Muscle layer of colon (tissue), 2 donors: ENCODE results near the gene KIAA0930.
A peak's percentile ranks its signal among the peaks of the same experiment; 100 is the strongest.
"Not testable (repeated sequence)": the region's sequence is repeated elsewhere in the genome, so short reads cannot be mapped to it uniquely, and the experiment has no call there.

Experiments used
- H3K27ac ChIP-seq: one replicate; pipeline ENCODE4 v1.7.0; 2013; ENCODE audit warnings: low read depth, mild to moderate bottlenecking, low read length, moderate library complexity
- H3K27me3 ChIP-seq, 2 donors: one replicate each; pipeline ENCODE4 v1.7.0; 2013; ENCODE audit warnings: low read length in 2 of 2, mild to moderate bottlenecking in 2 of 2; ENCODE audit not compliant: insufficient read depth in 2 of 2, control insufficient read depth in 1 of 2
- H3K36me3 ChIP-seq: one replicate; pipeline ENCODE4 v1.7.0; 2013; ENCODE audit warnings: mild to moderate bottlenecking, low read length; ENCODE audit not compliant: insufficient read depth
- H3K4me1 ChIP-seq: one replicate; pipeline ENCODE4 v1.7.0; 2013; ENCODE audit warnings: mild to moderate bottlenecking, low read length; ENCODE audit not compliant: insufficient read depth
- H3K4me3 ChIP-seq, 2 donors: one replicate each; pipeline ENCODE4 v1.7.0; 2013; ENCODE audit warnings: low read length in 2 of 2, low read depth in 1 of 2, mild to moderate bottlenecking in 1 of 2, moderate library complexity in 1 of 2
- H3K9ac ChIP-seq: one replicate; pipeline ENCODE4 v1.7.0; 2013; ENCODE audit warnings: low read length
- H3K9me3 ChIP-seq: one replicate; pipeline ENCODE4 v1.7.0; 2013; ENCODE audit warnings: mild to moderate bottlenecking, low read length
- donor health status: abdominal sarcoma.
- donor health status: Adenocarcinoma of cecum.

Gene KIAA0930

DNA sequence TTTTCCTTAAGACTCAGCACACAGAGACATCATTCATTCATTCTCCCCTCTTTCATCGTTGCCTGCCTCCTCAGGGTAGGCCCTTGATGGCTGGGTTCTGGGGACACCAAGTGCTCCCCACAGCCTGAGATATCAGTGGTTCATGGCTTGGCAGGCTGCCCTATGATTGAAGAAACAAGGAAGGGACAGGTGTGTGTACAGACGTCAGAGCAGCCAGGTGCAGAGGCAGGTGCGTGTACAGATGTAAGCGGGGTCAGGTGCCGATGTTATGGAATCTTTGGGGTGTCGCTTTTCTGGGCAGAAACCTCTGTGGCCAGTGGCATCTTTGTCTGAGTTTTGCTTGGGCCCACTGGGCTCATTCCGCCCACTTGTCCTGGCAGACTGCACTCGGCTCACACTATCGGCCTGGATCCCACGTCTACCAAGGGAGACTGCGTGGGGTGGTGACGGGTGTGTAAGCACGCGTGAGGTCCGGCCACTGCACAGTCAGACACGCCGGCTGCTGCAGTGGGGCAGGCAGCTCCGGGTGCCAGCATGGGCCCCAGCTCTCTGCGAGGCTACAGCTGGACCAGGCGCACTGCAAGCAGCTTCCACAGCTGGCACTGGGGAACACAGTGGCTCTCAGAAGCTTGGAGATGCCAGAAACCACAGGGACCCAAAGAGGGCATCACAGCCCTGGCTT is 20.9 kb upstream of the KIAA0930 start:
- Histone ChIP-seq H3K27ac (no peak overlapping the region), H3K36me3 (no peaks in the 10 kb centered on the region)

DNA sequence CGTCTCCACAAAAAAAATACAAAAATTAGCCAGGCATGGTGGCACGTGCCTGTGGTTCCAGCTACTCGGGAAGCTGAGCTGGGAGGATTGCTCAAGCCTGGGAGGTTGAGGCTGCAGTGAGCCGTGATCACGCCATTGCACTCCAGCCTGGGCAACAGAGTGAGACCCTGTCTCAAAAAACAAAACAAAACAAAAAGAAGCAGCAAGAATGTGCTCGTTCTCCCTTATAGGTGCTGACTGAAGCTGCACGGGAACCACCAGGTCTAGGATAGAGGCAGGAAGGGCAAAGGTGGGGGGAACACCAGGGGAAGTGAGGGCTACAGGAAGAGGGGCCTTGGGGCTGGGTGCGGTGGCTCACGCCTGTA is 19.7 kb upstream of the KIAA0930 start:
- H3K9me3 ChIP-seq, H3K4me1 ChIP-seq, H3K27me3 ChIP-seq, H3K9ac ChIP-seq, H3K27ac ChIP-seq, H3K4me3 ChIP-seq, H3K36me3 ChIP-seq: not testable (repeated sequence)

More for the DNA sequence above, 20.9 kb upstream of the KIAA0930 start:
- Histone ChIP-seq H3K4me1 (peaks cover 6% of the 10 kb centered on the region), H3K9me3 (no peaks in the 10 kb centered on the region), H3K9ac (no peak overlapping the region), H3K27me3 (no peaks in the 10 kb centered on the region), H3K4me3 (no peak overlapping the region)

DNA sequence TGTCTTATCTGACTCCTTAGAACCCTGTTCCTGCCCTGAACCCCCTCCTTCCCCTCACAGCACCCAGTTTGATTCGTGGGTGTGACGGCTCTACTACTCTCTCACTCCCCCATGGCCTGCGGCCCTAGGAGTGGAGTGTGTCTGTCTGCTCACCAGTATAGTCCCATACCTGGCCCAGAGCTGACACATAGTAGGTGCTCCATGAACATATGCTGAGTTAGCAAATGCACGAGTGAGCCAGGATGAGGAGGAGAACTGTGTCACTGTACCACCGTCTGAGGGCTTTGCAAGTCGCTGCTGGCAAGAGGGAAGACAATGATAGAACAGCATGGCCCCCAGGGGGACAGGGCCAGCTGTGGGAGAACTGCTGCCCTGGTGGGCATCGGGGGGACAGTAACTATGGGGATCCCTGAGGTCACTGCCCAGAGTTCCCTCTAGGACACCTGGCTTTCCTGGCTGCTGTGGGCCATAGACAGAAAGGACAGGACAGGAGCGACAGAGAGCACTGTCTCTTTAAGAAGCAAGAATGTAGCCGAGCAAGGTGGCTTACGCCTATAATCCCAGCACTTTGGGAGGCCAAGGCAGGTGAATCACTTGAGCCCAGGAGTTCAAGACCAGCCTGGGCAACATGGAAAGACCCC is 19.2 kb upstream of the KIAA0930 start:
- Histone ChIP-seq H3K4me3 (no peak overlapping the region), H3K27ac (no peak overlapping the region), H3K9me3 (no peaks in the 10 kb centered on the region), H3K27me3 (no peaks in the 10 kb centered on the region), H3K36me3 (no peaks in the 10 kb centered on the region), H3K4me1 (peaks cover 6% of the 10 kb centered on the region), H3K9ac (no peak overlapping the region)

DNA sequence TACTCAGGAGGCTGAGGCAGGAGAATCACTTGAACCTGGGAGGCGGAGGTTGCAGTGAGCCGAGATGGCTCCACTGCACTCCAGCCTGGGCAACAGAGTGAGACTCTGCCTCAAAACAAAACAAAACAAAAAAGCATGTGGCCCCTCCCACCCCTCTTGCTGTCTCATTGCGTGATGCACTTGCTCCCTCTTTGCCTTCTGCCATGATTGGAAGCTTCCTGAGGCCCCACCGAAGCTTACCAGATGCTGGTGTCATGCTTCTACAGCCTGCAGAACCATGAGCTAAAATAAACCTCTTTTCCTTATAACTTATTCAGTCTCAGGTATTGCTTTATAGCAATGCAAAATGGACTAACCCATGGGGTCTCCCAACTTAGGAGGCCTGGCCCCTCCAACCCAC is 17.2 kb upstream of the KIAA0930 start:
- not testable (repeated sequence) for H3K9ac ChIP-seq, H3K4me3 ChIP-seq, H3K27me3 ChIP-seq, H3K9me3 ChIP-seq, H3K36me3 ChIP-seq, H3K27ac ChIP-seq, H3K4me1 ChIP-seq

DNA sequence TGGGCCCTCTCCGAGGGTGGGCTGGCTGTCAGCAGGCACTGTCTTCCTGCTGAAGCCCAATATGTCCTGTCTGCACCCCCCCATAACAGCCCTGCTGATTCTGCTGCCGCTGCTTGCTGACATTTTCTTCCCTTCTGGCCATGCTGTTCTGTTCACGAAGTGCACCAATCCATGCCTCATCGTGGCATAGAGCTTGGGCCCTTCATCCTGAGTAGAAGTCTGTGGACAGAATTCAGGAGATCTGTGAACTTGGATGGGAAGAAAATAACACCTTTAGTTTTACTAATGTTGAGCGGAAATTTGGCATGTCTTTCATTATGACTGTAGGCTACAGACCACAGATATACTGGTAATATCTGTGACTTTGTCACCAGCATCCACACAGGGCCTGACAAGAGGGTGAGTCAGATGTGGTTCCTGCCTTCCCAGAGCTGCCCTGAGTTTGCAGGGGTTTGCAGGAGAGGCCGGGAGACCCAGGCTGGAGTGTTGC is 14.1 kb upstream of the KIAA0930 start:
- Histone ChIP-seq H3K4me3 (no peak overlapping the region), H3K4me1 (no peaks in the 10 kb centered on the region), H3K9ac (no peak overlapping the region)

DNA sequence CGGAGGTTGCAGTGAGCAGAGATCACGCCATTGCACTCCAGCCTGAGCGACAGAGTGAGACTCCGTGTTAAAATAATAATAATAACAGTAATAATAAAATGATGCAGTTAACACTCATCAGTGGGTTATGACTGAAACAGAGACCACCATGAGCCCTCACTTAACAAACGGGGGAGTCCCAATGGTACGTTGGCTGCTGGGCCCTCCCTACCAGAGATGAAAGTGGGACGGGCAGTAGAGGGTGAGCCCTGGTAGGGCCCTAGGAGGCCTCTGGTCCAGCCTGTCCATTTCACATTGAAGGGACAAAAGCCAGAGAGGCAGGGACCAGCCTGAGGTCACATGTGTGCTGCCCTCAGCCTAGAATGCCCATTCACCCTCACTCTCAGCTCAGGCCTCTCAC is 13.7 kb upstream of the KIAA0930 start:
- no peak overlapping the region for H3K27ac ChIP-seq
- H3K4me3 ChIP-seq: no peak overlapping the region
- no peaks in the 10 kb centered on the region for H3K27me3 ChIP-seq
- no peaks in the 10 kb centered on the region for H3K4me1 ChIP-seq
- no peaks in the 10 kb centered on the region for H3K36me3 ChIP-seq
- no peaks in the 10 kb centered on the region for H3K9me3 ChIP-seq
- no peak overlapping the region for H3K9ac ChIP-seq

More for the DNA sequence above, 14.1 kb upstream of the KIAA0930 start:
- Histone ChIP-seq H3K27ac (no peak overlapping the region), H3K27me3 (no peaks in the 10 kb centered on the region), H3K36me3 (no peaks in the 10 kb centered on the region), H3K9me3 (no peaks in the 10 kb centered on the region)

DNA sequence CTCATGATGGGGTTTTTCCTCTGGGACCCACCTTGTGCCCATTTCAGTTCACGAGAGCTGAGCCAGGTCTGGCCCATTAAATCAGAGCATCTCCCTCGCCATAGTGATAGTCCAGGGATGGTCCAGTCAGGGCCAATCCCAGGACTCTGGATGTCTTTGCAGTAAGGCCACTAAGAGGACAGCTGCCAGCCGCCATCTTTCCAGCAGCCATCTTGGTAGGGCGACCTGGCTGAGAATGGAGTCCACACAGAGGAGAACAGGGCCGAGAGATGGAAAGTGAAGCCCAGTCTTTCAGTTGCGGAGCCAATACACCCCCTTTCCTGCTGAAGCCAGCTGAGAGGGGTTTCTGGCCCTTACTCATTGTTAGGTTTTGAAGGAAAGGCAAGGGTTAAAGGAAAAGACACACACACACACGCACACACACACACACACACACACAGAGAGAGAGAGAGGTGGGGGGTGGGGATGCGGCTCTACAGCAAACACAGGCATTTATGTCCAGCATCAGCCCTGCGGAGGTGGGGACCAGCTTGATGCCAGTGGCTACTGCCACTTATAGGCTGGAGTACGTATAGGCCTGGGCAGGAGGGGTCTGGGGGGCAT is 12.4 kb upstream of the KIAA0930 start:
- H3K4me1 ChIP-seq: no peaks in the 10 kb centered on the region
- H3K4me3 ChIP-seq: no peak overlapping the region
- no peak overlapping the region for H3K9ac ChIP-seq
- H3K27me3 ChIP-seq: no peaks in the 10 kb centered on the region
- no peak overlapping the region for H3K27ac ChIP-seq
- H3K9me3 ChIP-seq: no peaks in the 10 kb centered on the region
- no peaks in the 10 kb centered on the region for H3K36me3 ChIP-seq

DNA sequence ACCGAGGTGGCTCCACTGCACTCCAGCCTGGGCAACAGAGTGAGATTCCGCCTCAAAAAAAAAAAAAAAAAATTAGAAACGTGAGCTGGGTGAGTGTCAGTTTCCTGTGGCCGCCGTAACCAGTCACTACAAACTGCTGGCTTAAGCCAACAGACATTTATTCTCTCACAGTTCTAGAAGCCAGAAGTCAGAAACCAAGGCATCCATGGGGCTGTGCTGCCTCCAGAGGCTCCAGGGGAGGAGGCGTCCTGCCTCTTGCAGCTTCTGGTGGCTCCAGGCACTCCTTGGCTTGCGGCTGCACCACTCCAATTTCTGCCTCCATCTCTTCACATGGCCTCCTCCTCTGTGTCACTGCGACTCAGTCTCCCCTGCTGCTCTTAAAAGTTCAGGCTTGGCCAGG is 11.1 kb upstream of the KIAA0930 start:
- Histone ChIP-seq H3K4me3 (no peak overlapping the region), H3K4me1 (no peaks in the 10 kb centered on the region), H3K9me3 (no peaks in the 10 kb centered on the region), H3K27me3 (no peaks in the 10 kb centered on the region), H3K36me3 (no peaks in the 10 kb centered on the region), H3K27ac (no peak overlapping the region), H3K9ac (no peak overlapping the region)

DNA sequence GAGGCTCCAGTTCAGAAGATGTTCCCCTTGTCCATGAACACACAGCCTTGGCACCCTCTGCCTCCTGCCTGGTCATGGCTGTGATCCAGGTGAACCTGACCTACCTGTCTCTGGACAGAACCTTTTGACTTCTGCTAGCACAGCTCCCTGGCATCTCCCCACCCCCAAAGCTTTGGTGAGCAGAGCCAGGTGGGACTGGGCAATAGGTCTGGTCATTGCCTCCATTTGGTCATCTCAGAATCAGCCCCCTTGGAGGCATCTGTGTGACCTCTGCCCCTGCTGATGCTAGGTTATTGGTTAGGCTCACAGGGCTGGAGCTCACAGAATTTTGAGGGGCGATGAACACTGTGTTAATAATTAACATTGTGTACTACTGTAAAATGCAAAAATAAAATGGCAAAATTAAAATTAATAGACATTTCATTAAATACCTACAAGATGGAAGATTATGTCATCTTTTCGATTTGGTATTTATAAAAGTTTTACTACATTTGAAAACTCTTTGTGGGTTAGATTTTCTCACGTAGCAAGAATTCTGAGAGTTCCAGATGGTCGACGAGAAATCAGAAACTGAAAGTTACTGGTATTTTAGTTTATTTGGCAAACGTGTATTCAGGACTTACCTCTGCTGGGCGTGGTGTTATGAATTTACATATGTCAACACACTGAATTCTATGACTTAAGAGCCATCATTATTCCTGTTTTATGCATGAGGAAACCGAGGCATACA is 8.3 kb upstream of the KIAA0930 start:
- Histone ChIP-seq H3K9ac (no peak overlapping the region), H3K36me3 (no peaks in the 10 kb centered on the region), H3K27me3 (no peaks in the 10 kb centered on the region), H3K27ac (no peak overlapping the region), H3K4me3 (no peak overlapping the region), H3K4me1 (peaks cover 4% of the 10 kb centered on the region), H3K9me3 (no peaks in the 10 kb centered on the region)

DNA sequence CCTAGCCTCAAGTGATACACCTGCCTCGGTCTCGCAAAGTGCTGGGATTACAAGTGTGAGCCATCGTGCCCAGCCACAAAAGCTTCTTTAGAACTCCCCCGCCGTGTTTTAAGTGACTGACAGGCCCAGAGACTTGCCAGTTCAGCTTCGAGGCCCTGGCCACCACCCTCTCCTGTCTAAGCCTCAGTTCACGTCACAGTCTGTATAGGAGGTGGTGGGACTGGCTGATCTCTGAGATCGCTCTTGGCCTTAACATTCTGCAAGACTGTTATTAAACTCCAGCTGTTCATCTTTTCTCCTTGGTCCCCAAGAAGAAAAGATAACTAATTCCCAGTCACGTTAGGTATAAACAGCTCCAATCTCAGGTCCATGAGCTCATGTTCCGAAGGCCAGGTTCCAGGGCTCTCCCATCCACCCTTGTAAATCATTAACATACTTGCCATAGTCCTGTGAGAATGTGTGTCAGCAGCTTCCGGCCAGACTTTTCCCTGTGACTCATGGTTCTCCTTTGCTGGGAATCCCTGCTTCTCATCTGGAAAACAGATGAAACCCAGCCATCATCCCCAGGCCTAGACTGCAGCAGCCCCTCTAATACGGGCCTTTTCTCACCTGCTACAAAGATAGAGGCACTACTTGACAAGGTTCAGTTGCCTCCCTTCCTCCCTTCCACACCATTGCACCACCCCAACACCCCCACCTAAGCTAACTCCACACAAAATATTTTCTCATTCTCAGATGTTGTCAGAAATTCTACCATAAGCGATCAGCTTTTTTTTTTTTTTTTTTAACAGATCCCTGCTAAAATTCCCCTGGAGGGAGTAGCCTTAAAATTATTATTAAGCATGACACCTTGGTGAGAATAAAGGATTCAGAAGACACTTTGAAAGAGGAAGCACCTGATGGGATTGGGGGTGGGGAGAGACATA is 5.6 kb upstream of the KIAA0930 start:
- Histone ChIP-seq H3K4me3 (no peak overlapping the region), H3K9ac (no peak overlapping the region), H3K27ac (peak overlapping the region; percentile 3), H3K4me1 (peaks cover 4% of the 10 kb centered on the region), H3K9me3 (no peaks in the 10 kb centered on the region), H3K36me3 (no peaks in the 10 kb centered on the region), H3K27me3 (no peaks in the 10 kb centered on the region)

DNA sequence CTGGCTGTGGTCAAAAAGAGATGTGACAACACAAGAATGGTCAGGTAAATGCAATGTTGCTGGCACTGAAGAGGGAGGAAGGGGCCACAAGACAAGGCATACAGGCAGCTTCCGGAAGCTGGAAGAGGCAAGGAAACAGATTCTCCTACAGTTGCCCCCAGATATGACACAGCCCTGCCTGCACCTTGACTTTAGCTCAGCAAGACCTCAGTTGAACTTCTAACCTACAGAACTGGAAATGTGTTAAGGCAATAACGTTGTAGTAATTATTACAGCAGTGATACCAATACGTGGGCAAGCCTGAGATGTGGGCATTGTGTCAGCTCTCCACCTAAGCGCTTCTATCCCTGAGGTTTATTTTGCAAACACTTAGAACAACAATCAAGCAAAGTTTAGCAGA is 4.2 kb upstream of the KIAA0930 start:
- Histone ChIP-seq H3K9ac (no peak overlapping the region), H3K27me3 (no peaks in the 10 kb centered on the region), H3K4me3 (no peak overlapping the region), H3K9me3 (no peaks in the 10 kb centered on the region), H3K36me3 (no peaks in the 10 kb centered on the region), H3K4me1 (peaks cover 6% of the 10 kb centered on the region), H3K27ac (no peak overlapping the region)
